ENCODE measurements around the gene CXCL8. TPM values are rescaled to one million over a fixed set of nuclear protein-coding genes. Genes with fewer than 3 reads are reported as not detected.

The CXCL8 gene
- total and polyA plus RNA-seq, 9 of the 15 experiments (the other 6 are each of a cell fraction or from before 2014, with no cell fraction given) = 1.6 to 7.7 (median 3.3) TPM

DNA sequence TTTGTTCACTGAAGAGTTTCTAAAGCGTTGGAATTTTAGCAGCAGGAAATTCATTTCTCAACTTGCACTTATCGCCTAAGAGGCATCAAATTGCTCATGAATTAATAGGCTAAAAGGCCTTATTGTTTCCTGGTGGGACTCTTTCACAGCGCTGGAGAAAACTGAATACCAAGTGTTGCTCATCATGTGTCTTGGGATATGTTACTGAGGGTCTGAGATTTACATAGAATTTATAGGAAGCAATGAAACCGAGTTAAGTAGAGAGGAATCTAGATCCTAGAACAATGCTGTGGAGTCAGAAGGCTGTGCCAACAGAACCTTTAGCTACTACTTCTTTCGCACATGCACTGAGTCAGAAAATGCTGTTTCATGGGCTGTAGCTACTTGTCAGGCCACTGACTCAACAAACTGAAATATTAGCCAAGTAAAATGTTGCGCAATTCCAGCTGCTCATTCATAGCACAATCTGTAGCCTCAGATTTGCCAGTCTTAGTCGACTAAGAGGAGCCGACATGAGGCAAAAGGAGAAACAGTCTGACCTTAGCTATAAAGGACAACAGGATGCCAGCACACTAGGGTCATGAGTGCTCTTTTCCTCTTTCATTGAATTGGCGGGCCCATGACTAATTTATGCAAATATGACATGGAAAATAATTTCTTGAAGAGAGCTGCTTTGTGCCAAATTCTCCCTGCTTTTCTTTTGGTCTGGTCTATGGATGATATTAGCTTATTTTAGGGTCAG, 35.9 kb upstream of the CXCL8 start (continued):
- TF ChIP-seq ATF1 (CRISPR knock-in tag; IDR thresholded peaks at IDR 0.05) (no peak), ATF1 (tag; IDR thresholded peaks at IDR 0.05) (peak; percentile 71), ZNF511 (CRISPR knock-in tag; IDR thresholded peaks at IDR 0.05) (no peak), HSF4 (CRISPR knock-in tag; IDR thresholded peaks at IDR 0.05; ENCODE audit: borderline replicate concordance) (peak; percentile 33; the same call in 1 of the 2 replicates), CREB1 (IDR thresholded peaks at IDR 0.05) (peak; percentile 21; the same call in 1 of the 2 replicates), CREB1 (CRISPR knock-in tag; IDR thresholded peaks at IDR 0.05) (no peak), ZNF197 (CRISPR knock-in tag; IDR thresholded peaks at IDR 0.05; ENCODE audit: low read depth) (peak; percentile 84), KAT8 (IDR thresholded peaks at IDR 0.05; ENCODE audit: low read depth) (no peak), POLR2B (IDR thresholded peaks at IDR 0.05; ENCODE audit: low read depth, partially characterized antibody) (no peak), ZSCAN29 (IDR thresholded peaks at IDR 0.05) (no peak), TBL1XR1 (IDR thresholded peaks at IDR 0.05; ENCODE audit: low read length in 2 of 2) (peak in 1 of 2 experiments; percentile 64; a peak in 2 of 4 replicates), GABPB1 (CRISPR knock-in tag; IDR thresholded peaks at IDR 0.05) (0 out of 2 replicates have a peak, but pooled peaks have one; percentile 17), ZNF311 (CRISPR knock-in tag; IDR thresholded peaks at IDR 0.05) (no peak), NFE2 (IDR thresholded peaks at IDR 0.05; ENCODE audit: low read depth) (peak; percentile 98), EP400 (IDR thresholded peaks at IDR 0.05) (peak; percentile 80), ZNF316 (IDR thresholded peaks at IDR 0.05) (peak; percentile 94), ILK (tag; IDR thresholded peaks at IDR 0.05; ENCODE audit: borderline replicate concordance, low read depth) (peak; percentile 65; the same call in 1 of the 2 replicates)
- TF ChIP-seq, protein P1, sequence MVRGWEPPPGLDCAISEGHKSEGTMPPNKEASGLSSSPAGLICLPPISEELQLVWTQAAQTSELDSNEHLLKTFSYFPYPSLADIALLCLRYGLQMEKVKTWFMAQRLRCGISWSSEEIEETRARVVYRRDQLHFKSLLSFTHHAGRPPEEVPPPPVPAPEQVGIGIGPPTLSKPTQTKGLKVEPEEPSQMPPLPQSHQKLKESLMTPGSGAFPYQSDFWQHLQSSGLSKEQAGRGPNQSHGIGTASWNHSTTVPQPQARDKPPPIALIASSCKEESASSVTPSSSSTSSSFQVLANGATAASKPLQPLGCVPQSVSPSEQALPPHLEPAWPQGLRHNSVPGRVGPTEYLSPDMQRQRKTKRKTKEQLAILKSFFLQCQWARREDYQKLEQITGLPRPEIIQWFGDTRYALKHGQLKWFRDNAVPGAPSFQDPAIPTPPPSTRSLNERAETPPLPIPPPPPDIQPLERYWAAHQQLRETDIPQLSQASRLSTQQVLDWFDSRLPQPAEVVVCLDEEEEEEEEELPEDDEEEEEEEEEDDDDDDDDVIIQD (CRISPR knock-in tag; IDR thresholded peaks at IDR 0.05) = no peak
- TF ChIP-seq, protein P2, sequence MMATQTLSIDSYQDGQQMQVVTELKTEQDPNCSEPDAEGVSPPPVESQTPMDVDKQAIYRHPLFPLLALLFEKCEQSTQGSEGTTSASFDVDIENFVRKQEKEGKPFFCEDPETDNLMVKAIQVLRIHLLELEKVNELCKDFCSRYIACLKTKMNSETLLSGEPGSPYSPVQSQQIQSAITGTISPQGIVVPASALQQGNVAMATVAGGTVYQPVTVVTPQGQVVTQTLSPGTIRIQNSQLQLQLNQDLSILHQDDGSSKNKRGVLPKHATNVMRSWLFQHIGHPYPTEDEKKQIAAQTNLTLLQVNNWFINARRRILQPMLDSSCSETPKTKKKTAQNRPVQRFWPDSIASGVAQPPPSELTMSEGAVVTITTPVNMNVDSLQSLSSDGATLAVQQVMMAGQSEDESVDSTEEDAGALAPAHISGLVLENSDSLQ (IDR thresholded peaks at IDR 0.05) = peak; percentile 78
- TF ChIP-seq, protein P3, sequence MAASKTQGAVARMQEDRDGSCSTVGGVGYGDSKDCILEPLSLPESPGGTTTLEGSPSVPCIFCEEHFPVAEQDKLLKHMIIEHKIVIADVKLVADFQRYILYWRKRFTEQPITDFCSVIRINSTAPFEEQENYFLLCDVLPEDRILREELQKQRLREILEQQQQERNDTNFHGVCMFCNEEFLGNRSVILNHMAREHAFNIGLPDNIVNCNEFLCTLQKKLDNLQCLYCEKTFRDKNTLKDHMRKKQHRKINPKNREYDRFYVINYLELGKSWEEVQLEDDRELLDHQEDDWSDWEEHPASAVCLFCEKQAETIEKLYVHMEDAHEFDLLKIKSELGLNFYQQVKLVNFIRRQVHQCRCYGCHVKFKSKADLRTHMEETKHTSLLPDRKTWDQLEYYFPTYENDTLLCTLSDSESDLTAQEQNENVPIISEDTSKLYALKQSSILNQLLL (CRISPR knock-in tag; IDR thresholded peaks at IDR 0.05; ENCODE audit: borderline replicate concordance) = no peak
- TF ChIP-seq, protein P4, sequence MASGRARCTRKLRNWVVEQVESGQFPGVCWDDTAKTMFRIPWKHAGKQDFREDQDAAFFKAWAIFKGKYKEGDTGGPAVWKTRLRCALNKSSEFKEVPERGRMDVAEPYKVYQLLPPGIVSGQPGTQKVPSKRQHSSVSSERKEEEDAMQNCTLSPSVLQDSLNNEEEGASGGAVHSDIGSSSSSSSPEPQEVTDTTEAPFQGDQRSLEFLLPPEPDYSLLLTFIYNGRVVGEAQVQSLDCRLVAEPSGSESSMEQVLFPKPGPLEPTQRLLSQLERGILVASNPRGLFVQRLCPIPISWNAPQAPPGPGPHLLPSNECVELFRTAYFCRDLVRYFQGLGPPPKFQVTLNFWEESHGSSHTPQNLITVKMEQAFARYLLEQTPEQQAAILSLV (tag; IDR thresholded peaks at IDR 0.05) = peak; percentile 100
- TF ChIP-seq, protein P5, sequence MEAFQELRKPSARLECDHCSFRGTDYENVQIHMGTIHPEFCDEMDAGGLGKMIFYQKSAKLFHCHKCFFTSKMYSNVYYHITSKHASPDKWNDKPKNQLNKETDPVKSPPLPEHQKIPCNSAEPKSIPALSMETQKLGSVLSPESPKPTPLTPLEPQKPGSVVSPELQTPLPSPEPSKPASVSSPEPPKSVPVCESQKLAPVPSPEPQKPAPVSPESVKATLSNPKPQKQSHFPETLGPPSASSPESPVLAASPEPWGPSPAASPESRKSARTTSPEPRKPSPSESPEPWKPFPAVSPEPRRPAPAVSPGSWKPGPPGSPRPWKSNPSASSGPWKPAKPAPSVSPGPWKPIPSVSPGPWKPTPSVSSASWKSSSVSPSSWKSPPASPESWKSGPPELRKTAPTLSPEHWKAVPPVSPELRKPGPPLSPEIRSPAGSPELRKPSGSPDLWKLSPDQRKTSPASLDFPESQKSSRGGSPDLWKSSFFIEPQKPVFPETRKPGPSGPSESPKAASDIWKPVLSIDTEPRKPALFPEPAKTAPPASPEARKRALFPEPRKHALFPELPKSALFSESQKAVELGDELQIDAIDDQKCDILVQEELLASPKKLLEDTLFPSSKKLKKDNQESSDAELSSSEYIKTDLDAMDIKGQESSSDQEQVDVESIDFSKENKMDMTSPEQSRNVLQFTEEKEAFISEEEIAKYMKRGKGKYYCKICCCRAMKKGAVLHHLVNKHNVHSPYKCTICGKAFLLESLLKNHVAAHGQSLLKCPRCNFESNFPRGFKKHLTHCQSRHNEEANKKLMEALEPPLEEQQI (IDR thresholded peaks at IDR 0.05) = peak; percentile 67
